Stimulated activated effector memory CD8-positive, alpha-beta T cell treated with anti-CD3 and anti-CD28 coated beads, Interleukin-12 subunit alpha, Interleukin-12 subunit beta, amount 100 ng/mL, for 72 hours (primary cell): ENCODE measurements around the gene LCE1B.

Experiments
- ATAC-seq: fragments of 150-1000 bp; cut with Tn5 transposase; 2 replicates; pipeline ENCODE4 v1.10.0; 2021
- DNase-seq, 2 donors: peaks; one replicate each; pipeline ENCODE4 v3.0.0; 2021 to 2022; ENCODE audit warnings: low spot score in 2 of 2
- H3K27ac Mint-ChIP-seq: one replicate; pipeline ENCODE4 v1.8.0; 2022; ENCODE audit warnings: mild to moderate bottlenecking, mixed read lengths
- H3K36me3 Mint-ChIP-seq: one replicate; pipeline ENCODE4 v1.8.0; 2022; ENCODE audit warnings: mild to moderate bottlenecking, mixed read lengths
- H3K4me1 Mint-ChIP-seq: one replicate; pipeline ENCODE4 v1.8.0; 2022; ENCODE audit warnings: mixed read lengths
- H3K4me3 Mint-ChIP-seq: one replicate; pipeline ENCODE4 v1.8.0; 2022; ENCODE audit warnings: mild to moderate bottlenecking, mixed read lengths
- H3K9me3 Mint-ChIP-seq: one replicate; pipeline ENCODE4 v1.8.0; 2022; ENCODE audit warnings: mixed read lengths

The LCE1B gene

GRCh38 chr1:152811671-152812070 is at the start of gene LCE1B:
TSS of gene LCE1B (plus strand) at chr1:152811971. CDS start at chr1:152812447, 476 bp downstream.
- Mint-ChIP-seq H3K9me3 (peaks cover 3% of the 10 kb centered on the region), H3K36me3 (no peaks in the 10 kb centered on the region), H3K4me1 (no peaks in the 10 kb centered on the region), H3K27ac (no peak within 1 kb of the TSS), H3K4me3 (no peak within 1 kb of the TSS)
- DNase-seq: no peak
- ATAC-seq: no peak

GRCh38 chr1:152768847-152769533 is 42.8 kb upstream of the LCE1B start:
- DNase-seq (no peak), ATAC-seq (no peak)
- H3K27ac Mint-ChIP-seq: no peak overlapping the region
- H3K36me3 Mint-ChIP-seq: no peaks in the 10 kb centered on the region
- no peaks in the 10 kb centered on the region for H3K9me3 Mint-ChIP-seq
- no peak overlapping the region for H3K4me3 Mint-ChIP-seq
- no peaks in the 10 kb centered on the region for H3K4me1 Mint-ChIP-seq

- Mint-ChIP-seq H3K9me3 (no peaks in the 10 kb centered on the region), H3K4me1 (no peaks in the 10 kb centered on the region), H3K36me3 (no peaks in the 10 kb centered on the region), H3K4me3 (no peak overlapping the region), H3K27ac (no peak overlapping the region)
- DNase-seq: no peak
- ATAC-seq: no peak
Measured at GRCh38 chr1:152770411-152770810, 41.4 kb upstream of the LCE1B start.

- no peak for ATAC-seq
- no peak for DNase-seq
- Mint-ChIP-seq H3K9me3 (no peaks in the 10 kb centered on the region), H3K4me3 (no peak within 1 kb of the TSS), H3K4me1 (no peaks in the 10 kb centered on the region), H3K36me3 (no peaks in the 10 kb centered on the region), H3K27ac (no peak within 1 kb of the TSS)
Measured at GRCh38 chr1:152774875-152775274, 36.9 kb upstream of the LCE1B start, which contains the start of gene LCE1F. TSS of gene LCE1F (plus strand) at chr1:152775140. CDS start at chr1:152776372, 1,232 bp downstream.

- ATAC-seq (no peak), DNase-seq (no peak)
- Mint-ChIP-seq H3K9me3 (no peaks in the 10 kb centered on the region), H3K4me3 (no peak overlapping the region), H3K4me1 (no peaks in the 10 kb centered on the region), H3K36me3 (no peaks in the 10 kb centered on the region), H3K27ac (no peak overlapping the region)
Measured at GRCh38 chr1:152776361-152776760, 35.4 kb upstream of the LCE1B start.

GRCh38 chr1:152777510-152778137 is 34.1 kb upstream of the LCE1B start:
- Mint-ChIP-seq H3K4me1 (no peaks in the 10 kb centered on the region), H3K4me3 (no peak overlapping the region), H3K27ac (no peak overlapping the region), H3K9me3 (no peaks in the 10 kb centered on the region), H3K36me3 (no peaks in the 10 kb centered on the region)
- DNase-seq (no peak), ATAC-seq (no peak)

GRCh38 chr1:152783095-152783494 is 28.7 kb upstream of the LCE1B start:
- no peaks in the 10 kb centered on the region for H3K36me3 Mint-ChIP-seq

GRCh38 chr1:152786077-152786476 is 25.7 kb upstream of the LCE1B start, which contains the start of gene LCE1E:
TSS of gene LCE1E (plus strand) at chr1:152786257. CDS start at chr1:152787300, 1,043 bp downstream.
- ATAC-seq: no peak
- H3K27ac Mint-ChIP-seq: no peak within 1 kb of the TSS
- no peaks in the 10 kb centered on the region for H3K36me3 Mint-ChIP-seq
- DNase-seq: no peak
- H3K4me3 Mint-ChIP-seq: no peak within 1 kb of the TSS
- H3K4me1 Mint-ChIP-seq: no peaks in the 10 kb centered on the region
- H3K9me3 Mint-ChIP-seq: no peaks in the 10 kb centered on the region

More at GRCh38 chr1:152783095-152783494, 28.7 kb upstream of the LCE1B start:
- DNase-seq (no peak), ATAC-seq (peak; percentile 66)
- Mint-ChIP-seq H3K4me3 (no peak overlapping the region), H3K4me1 (no peaks in the 10 kb centered on the region), H3K27ac (no peak overlapping the region), H3K9me3 (no peaks in the 10 kb centered on the region)

GRCh38 chr1:152795686-152796085 is 16.1 kb upstream of the LCE1B start:
- Mint-ChIP-seq H3K4me3 (no peak overlapping the region), H3K36me3 (no peaks in the 10 kb centered on the region), H3K27ac (no peak overlapping the region), H3K9me3 (no peaks in the 10 kb centered on the region), H3K4me1 (no peaks in the 10 kb centered on the region)
- ATAC-seq (no peak), DNase-seq (no peak)

GRCh38 chr1:152796421-152796820 is 15.3 kb upstream of the LCE1B start, which contains the start of gene LCE1D:
TSS of gene LCE1D (plus strand) at chr1:152796721. CDS start at chr1:152797795, 1,074 bp downstream.
- Mint-ChIP-seq H3K4me3 (no peak within 1 kb of the TSS), H3K4me1 (no peaks in the 10 kb centered on the region), H3K9me3 (no peaks in the 10 kb centered on the region), H3K36me3 (no peaks in the 10 kb centered on the region), H3K27ac (no peak within 1 kb of the TSS)
- no peak for ATAC-seq
- no peak for DNase-seq

GRCh38 chr1:152801333-152801732 is 10.4 kb upstream of the LCE1B start:
- no peaks in the 10 kb centered on the region for H3K36me3 Mint-ChIP-seq
- H3K4me3 Mint-ChIP-seq: no peak overlapping the region
- H3K27ac Mint-ChIP-seq: no peak overlapping the region
- H3K4me1 Mint-ChIP-seq: no peaks in the 10 kb centered on the region
- H3K9me3 Mint-ChIP-seq: no peaks in the 10 kb centered on the region
- DNase-seq (no peak), ATAC-seq (no peak)

- DNase-seq: no peak
- no peaks in the 10 kb centered on the region for H3K4me1 Mint-ChIP-seq
- H3K36me3 Mint-ChIP-seq: no peaks in the 10 kb centered on the region
- no peak for ATAC-seq
- no peak within 1 kb of the TSS for H3K4me3 Mint-ChIP-seq
- H3K9me3 Mint-ChIP-seq: peaks cover 3% of the 10 kb centered on the region
- H3K27ac Mint-ChIP-seq: no peak within 1 kb of the TSS
Measured at GRCh38 chr1:152806576-152806975, 5.2 kb upstream of the LCE1B start, which contains the start of gene LCE1C. TSS of gene LCE1C (minus strand) at chr1:152806651. CDS start at chr1:152805478, 1,173 bp downstream.

GRCh38 chr1:152811050-152811449 is 721 bp upstream of the LCE1B start:
- Mint-ChIP-seq H3K27ac (no peak overlapping the region), H3K4me1 (no peaks in the 10 kb centered on the region), H3K36me3 (no peaks in the 10 kb centered on the region), H3K4me3 (no peak overlapping the region), H3K9me3 (peaks cover 3% of the 10 kb centered on the region)
- ATAC-seq (peak; percentile 16), DNase-seq (no peak)

GRCh38 chr1:152817309-152817708 is 5.5 kb downstream of the LCE1B start:
- ATAC-seq: no peak
- Mint-ChIP-seq H3K36me3 (no peaks in the 10 kb centered on the region), H3K4me3 (no peak overlapping the region), H3K27ac (no peak overlapping the region), H3K4me1 (no peaks in the 10 kb centered on the region), H3K9me3 (no peaks in the 10 kb centered on the region)
- DNase-seq: no peak

- no peaks in the 10 kb centered on the region for H3K9me3 Mint-ChIP-seq
- no peak overlapping the region for H3K27ac Mint-ChIP-seq
- no peak overlapping the region for H3K4me3 Mint-ChIP-seq
- no peak for ATAC-seq
- no peaks in the 10 kb centered on the region for H3K4me1 Mint-ChIP-seq
- DNase-seq: no peak
- H3K36me3 Mint-ChIP-seq: no peaks in the 10 kb centered on the region
Measured at GRCh38 chr1:152823294-152823693, 11.5 kb downstream of the LCE1B start.

GRCh38 chr1:152824964-152825363 is 13.2 kb downstream of the LCE1B start:
- no peaks in the 10 kb centered on the region for H3K36me3 Mint-ChIP-seq
- no peak overlapping the region for H3K4me3 Mint-ChIP-seq
- H3K4me1 Mint-ChIP-seq: no peaks in the 10 kb centered on the region
- H3K27ac Mint-ChIP-seq: no peak overlapping the region
- no peaks in the 10 kb centered on the region for H3K9me3 Mint-ChIP-seq
- ATAC-seq: no peak
- no peak for DNase-seq
